GM23338 (cell line): ENCODE measurements around the gene CDK10. TPM values are rescaled to one million over a fixed set of nuclear protein-coding genes. Genes with fewer than 3 reads are reported as not detected.

Source experiments
- ATAC-seq: fragments of 200-7000 bp; cut with Tn5 transposase; 3 replicates; pipeline ENCODE4 v1.9.1; 2020
- DNase-seq: peaks from one replicate; pipeline ENCODE4 v3.0.0-alpha.2; 2015; ENCODE audit warnings: low spot score
- H2AFZ ChIP-seq: fragments of 200-600 bp; sonication (generic); 2 replicates; pipeline ENCODE4 v1.8.0; 2016; ENCODE audit warnings: antibody characterized with exemption, mild to moderate bottlenecking, moderate library complexity
- H3F3A ChIP-seq: fragments of 200-600 bp; sonication (generic); replicated peaks from 2 replicates; pipeline ENCODE4 v1.8.0; 2017; ENCODE audit warnings: antibody characterized with exemption, mixed run types, low read depth
- H3K27ac ChIP-seq: fragments of 200-600 bp; sonication (generic); 2 replicates; pipeline ENCODE4 v1.6.1; 2016; ENCODE audit warnings: low read depth
- H3K27me3 ChIP-seq: fragments of 200-600 bp; sonication (generic); 2 replicates; pipeline ENCODE4 v1.8.0; 2016; ENCODE audit warnings: mild to moderate bottlenecking, mixed run types, moderate library complexity; ENCODE audit not compliant: insufficient read depth
- H3K36me3 ChIP-seq: fragments of 200-600 bp; sonication (generic); 2 replicates; pipeline ENCODE4 v1.8.0; 2016; ENCODE audit warnings: mild to moderate bottlenecking; ENCODE audit not compliant: insufficient read depth
- H3K4me1 ChIP-seq: fragments of 200-600 bp; sonication (generic); 2 replicates; pipeline ENCODE4 v1.8.0; 2016; ENCODE audit warnings: mild to moderate bottlenecking, moderate library complexity; ENCODE audit not compliant: insufficient read depth
- H3K4me2 ChIP-seq: fragments of 200-600 bp; sonication (generic); 2 replicates; pipeline ENCODE4 v1.7.1; 2017; ENCODE audit warnings: mixed run types
- H3K4me3 ChIP-seq: fragments of 200-600 bp; sonication (generic); 2 replicates; pipeline ENCODE4 v1.6.1; 2016; ENCODE audit warnings: mixed run types
- H3K79me2 ChIP-seq: fragments of 200-600 bp; sonication (generic); replicated peaks from 2 replicates; pipeline ENCODE4 v1.8.0; 2017; ENCODE audit warnings: mild to moderate bottlenecking; ENCODE audit not compliant: insufficient read depth
- H3K9me2 ChIP-seq: fragments of 200-600 bp; sonication (generic); 2 replicates; pipeline ENCODE4 v1.8.0; 2017; ENCODE audit not compliant: insufficient read depth
- H4K20me1 ChIP-seq: fragments of 200-600 bp; sonication (generic); replicated peaks from 2 replicates; pipeline ENCODE4 v1.8.0; 2017; ENCODE audit warnings: mild to moderate bottlenecking; ENCODE audit not compliant: insufficient read depth
- H3K27ac Mint-ChIP-seq: 2 replicates; pipeline ENCODE4 v1.8.0; 2020; ENCODE audit warnings: inconsistent platforms, mild to moderate bottlenecking, moderate library complexity, mixed read lengths
- H3K27me3 Mint-ChIP-seq: 3 replicates; pipeline ENCODE4 v1.8.0; 2022; ENCODE audit warnings: low read depth, mild to moderate bottlenecking, moderate library complexity, mixed read lengths, inconsistent platforms; ENCODE audit not compliant: insufficient read depth, poor library complexity
- H3K36me3 Mint-ChIP-seq: 3 replicates; pipeline ENCODE4 v1.8.0; 2021; ENCODE audit warnings: low read depth, mild to moderate bottlenecking, inconsistent platforms, moderate library complexity, mixed read lengths
- H3K4me1 Mint-ChIP-seq: 3 replicates; pipeline ENCODE4 v1.8.0; 2020; ENCODE audit warnings: mild to moderate bottlenecking, inconsistent platforms, mixed read lengths
- H3K4me3 Mint-ChIP-seq: 3 replicates; pipeline ENCODE4 v1.8.0; 2021; ENCODE audit warnings: moderate library complexity, mild to moderate bottlenecking, inconsistent platforms, mixed read lengths
- H3K9me3 Mint-ChIP-seq: 3 replicates; pipeline ENCODE4 v1.8.0; 2020; ENCODE audit warnings: moderate library complexity, mild to moderate bottlenecking, inconsistent platforms, mixed read lengths
- POLR2AphosphoS5 ChIP-seq: IDR thresholded peaks from 2 replicates; pipeline ENCODE4 v1.6.1; 2016; ENCODE audit warnings: antibody characterized with exemption, low read depth
- ZNF331 ChIP-seq: fragments of 250-450 bp; sonication (Bioruptor Pico); IDR thresholded peaks from 2 replicates; pipeline ENCODE4 v1.5.0; 2020; ENCODE audit warnings: low read depth, mild to moderate bottlenecking, moderate library complexity
- polyA plus RNA-seq: library from polyadenylated mRNA; unstranded; fragments of >200 nt; fragmentation: Nextera tagmentation; extraction: Ambion mirVana; gene quantifications from 2 replicates; pipeline ENCODE4 v1.2.1, GENCODE V29; 2016
- total RNA-seq: library from RNA; depleted of rRNA; stranded (reverse); fragments of >200 nt; shearing (Covaris generic); gene quantifications from 2 replicates; pipeline ENCODE4 v1.2.3, GENCODE V29; 2014
- TF ChIP-seq, protein P1 (sequence below): fragments of 250-450 bp; sonication (Bioruptor Pico); IDR thresholded peaks from 2 replicates; pipeline ENCODE4 v1.5.0; 2020; ENCODE audit warnings: mild to moderate bottlenecking, moderate library complexity
- TF ChIP-seq, protein P2 (sequence below): IDR thresholded peaks from one replicate; pipeline ENCODE4 v1.6.1; 2018; ENCODE audit warnings: antibody characterized with exemption; ENCODE audit not compliant: unreplicated experiment
- TF ChIP-seq, protein P3 (sequence below), 2 experiments: fragments of 200-600 bp in 1 of 2; sonication (generic) in 1 of 2; conservative IDR thresholded peaks; 2 replicates each; pipeline versions ENCODE4 v1.5.1 to v1.6.1; 2016 to 2017; ENCODE audit warnings: antibody characterized with exemption in 2 of 2, low read depth in 2 of 2, mild to moderate bottlenecking in 2 of 2, moderate library complexity in 1 of 2

CDK10 gene
- total and polyA plus RNA-seq, 2 experiments from 2014 or later: 64.6 to 88.0 TPM

DNA sequence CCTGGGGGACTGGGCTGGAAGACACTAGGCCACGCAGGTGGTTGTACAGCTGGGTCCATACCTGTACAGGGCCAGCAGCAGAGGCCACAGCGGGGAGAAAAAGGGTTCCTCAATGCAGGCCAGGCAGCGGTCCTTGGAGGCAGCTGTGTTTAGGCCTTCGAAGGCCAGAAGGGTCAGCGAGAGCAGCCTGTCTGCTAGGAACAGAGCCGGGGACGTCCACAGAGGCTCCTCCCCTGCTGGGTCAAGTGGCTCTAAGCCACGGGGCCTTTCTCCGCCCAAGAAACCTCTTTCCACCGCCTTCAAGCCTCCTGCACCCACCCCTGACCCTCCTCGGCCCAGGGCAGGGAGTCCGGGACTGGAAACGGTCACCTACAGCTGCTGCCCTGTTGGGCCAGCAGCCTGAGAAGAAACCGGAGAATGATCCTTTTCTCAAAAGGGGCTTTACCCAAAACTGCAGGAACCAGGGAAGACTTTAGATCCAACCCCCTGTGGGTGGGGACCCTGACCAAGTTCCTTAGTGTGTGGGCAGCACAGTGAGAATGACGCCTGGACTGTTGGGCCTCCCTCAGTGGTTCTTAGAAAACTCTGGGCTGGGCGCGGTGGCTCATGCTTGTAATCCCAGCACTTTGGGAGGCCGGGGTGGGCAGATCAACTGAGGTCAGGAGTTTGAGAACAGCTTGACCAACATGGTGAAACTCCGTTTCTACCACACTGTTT lies 23.4 kb downstream of the CDK10 start:
- Histone ChIP-seq H3K4me2 (peak overlapping the region; percentile 65), H3K27me3 (peaks cover 15% of the 10 kb centered on the region), H3F3A (0 out of 2 replicates have a peak, but pooled peaks cover 5% of the 10 kb centered on the region), H2AFZ (no peak overlapping the region), H3K79me2 (peaks cover 6% of the 10 kb centered on the region), H3K36me3 (no peaks in the 10 kb centered on the region; the same call in 1 of the 2 replicates), H3K4me1 (peaks cover 12% of the 10 kb centered on the region), H3K27ac (no peak overlapping the region), H3K9me2 (no peaks in the 10 kb centered on the region), H4K20me1 (peaks cover 13% of the 10 kb centered on the region), H3K4me3 (0 out of 2 replicates have a peak overlapping the region, but pooled peaks have one; percentile 13)
- no peaks in the 10 kb centered on the region for H3K9me3 Mint-ChIP-seq
- no peak for ATAC-seq
- peak overlapping the region; percentile 30; the same call in 1 of the 3 replicates for H3K4me3 Mint-ChIP-seq
- H3K4me1 Mint-ChIP-seq: peaks cover 11% of the 10 kb centered on the region
- TF ChIP-seq, protein P1, sequence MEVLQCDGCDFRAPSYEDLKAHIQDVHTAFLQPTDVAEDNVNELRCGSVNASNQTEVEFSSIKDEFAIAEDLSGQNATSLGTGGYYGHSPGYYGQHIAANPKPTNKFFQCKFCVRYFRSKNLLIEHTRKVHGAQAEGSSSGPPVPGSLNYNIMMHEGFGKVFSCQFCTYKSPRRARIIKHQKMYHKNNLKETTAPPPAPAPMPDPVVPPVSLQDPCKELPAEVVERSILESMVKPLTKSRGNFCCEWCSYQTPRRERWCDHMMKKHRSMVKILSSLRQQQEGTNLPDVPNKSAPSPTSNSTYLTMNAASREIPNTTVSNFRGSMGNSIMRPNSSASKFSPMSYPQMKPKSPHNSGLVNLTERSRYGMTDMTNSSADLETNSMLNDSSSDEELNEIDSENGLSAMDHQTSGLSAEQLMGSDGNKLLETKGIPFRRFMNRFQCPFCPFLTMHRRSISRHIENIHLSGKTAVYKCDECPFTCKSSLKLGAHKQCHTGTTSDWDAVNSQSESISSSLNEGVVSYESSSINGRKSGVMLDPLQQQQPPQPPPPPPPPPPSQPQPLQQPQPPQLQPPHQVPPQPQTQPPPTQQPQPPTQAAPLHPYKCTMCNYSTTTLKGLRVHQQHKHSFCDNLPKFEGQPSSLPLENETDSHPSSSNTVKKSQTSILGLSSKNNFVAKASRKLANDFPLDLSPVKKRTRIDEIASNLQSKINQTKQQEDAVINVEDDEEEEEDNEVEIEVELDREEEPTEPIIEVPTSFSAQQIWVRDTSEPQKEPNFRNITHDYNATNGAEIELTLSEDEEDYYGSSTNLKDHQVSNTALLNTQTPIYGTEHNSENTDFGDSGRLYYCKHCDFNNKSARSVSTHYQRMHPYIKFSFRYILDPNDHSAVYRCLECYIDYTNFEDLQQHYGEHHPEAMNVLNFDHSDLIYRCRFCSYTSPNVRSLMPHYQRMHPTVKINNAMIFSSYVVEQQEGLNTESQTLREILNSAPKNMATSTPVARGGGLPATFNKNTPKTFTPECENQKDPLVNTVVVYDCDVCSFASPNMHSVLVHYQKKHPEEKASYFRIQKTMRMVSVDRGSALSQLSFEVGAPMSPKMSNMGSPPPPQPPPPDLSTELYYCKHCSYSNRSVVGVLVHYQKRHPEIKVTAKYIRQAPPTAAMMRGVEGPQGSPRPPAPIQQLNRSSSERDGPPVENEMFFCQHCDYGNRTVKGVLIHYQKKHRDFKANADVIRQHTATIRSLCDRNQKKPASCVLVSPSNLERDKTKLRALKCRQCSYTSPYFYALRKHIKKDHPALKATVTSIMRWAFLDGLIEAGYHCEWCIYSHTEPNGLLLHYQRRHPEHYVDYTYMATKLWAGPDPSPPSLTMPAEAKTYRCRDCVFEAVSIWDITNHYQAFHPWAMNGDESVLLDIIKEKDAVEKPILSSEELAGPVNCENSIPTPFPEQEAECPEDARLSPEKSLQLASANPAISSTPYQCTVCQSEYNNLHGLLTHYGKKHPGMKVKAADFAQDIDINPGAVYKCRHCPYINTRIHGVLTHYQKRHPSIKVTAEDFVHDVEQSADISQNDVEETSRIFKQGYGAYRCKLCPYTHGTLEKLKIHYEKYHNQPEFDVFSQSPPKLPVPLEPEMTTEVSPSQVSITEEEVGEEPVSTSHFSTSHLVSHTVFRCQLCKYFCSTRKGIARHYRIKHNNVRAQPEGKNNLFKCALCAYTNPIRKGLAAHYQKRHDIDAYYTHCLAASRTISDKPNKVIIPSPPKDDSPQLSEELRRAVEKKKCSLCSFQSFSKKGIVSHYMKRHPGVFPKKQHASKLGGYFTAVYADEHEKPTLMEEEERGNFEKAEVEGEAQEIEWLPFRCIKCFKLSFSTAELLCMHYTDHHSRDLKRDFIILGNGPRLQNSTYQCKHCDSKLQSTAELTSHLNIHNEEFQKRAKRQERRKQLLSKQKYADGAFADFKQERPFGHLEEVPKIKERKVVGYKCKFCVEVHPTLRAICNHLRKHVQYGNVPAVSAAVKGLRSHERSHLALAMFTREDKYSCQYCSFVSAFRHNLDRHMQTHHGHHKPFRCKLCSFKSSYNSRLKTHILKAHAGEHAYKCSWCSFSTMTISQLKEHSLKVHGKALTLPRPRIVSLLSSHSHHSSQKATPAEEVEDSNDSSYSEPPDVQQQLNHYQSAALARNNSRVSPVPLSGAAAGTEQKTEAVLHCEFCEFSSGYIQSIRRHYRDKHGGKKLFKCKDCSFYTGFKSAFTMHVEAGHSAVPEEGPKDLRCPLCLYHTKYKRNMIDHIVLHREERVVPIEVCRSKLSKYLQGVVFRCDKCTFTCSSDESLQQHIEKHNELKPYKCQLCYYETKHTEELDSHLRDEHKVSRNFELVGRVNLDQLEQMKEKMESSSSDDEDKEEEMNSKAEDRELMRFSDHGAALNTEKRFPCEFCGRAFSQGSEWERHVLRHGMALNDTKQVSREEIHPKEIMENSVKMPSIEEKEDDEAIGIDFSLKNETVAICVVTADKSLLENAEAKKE: no peak
- TF ChIP-seq, protein P2, sequence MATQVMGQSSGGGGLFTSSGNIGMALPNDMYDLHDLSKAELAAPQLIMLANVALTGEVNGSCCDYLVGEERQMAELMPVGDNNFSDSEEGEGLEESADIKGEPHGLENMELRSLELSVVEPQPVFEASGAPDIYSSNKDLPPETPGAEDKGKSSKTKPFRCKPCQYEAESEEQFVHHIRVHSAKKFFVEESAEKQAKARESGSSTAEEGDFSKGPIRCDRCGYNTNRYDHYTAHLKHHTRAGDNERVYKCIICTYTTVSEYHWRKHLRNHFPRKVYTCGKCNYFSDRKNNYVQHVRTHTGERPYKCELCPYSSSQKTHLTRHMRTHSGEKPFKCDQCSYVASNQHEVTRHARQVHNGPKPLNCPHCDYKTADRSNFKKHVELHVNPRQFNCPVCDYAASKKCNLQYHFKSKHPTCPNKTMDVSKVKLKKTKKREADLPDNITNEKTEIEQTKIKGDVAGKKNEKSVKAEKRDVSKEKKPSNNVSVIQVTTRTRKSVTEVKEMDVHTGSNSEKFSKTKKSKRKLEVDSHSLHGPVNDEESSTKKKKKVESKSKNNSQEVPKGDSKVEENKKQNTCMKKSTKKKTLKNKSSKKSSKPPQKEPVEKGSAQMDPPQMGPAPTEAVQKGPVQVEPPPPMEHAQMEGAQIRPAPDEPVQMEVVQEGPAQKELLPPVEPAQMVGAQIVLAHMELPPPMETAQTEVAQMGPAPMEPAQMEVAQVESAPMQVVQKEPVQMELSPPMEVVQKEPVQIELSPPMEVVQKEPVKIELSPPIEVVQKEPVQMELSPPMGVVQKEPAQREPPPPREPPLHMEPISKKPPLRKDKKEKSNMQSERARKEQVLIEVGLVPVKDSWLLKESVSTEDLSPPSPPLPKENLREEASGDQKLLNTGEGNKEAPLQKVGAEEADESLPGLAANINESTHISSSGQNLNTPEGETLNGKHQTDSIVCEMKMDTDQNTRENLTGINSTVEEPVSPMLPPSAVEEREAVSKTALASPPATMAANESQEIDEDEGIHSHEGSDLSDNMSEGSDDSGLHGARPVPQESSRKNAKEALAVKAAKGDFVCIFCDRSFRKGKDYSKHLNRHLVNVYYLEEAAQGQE: no peak
- TF ChIP-seq ZNF331 (CRISPR knock-in tag): no peak
- no peak for TF ChIP-seq POLR2AphosphoS5
- TF ChIP-seq, protein P3, sequence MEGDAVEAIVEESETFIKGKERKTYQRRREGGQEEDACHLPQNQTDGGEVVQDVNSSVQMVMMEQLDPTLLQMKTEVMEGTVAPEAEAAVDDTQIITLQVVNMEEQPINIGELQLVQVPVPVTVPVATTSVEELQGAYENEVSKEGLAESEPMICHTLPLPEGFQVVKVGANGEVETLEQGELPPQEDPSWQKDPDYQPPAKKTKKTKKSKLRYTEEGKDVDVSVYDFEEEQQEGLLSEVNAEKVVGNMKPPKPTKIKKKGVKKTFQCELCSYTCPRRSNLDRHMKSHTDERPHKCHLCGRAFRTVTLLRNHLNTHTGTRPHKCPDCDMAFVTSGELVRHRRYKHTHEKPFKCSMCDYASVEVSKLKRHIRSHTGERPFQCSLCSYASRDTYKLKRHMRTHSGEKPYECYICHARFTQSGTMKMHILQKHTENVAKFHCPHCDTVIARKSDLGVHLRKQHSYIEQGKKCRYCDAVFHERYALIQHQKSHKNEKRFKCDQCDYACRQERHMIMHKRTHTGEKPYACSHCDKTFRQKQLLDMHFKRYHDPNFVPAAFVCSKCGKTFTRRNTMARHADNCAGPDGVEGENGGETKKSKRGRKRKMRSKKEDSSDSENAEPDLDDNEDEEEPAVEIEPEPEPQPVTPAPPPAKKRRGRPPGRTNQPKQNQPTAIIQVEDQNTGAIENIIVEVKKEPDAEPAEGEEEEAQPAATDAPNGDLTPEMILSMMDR (conservative IDR thresholded peaks at IDR 0.05; ENCODE audit: low read depth in 2 of 2): no peak
- DNase-seq: no peak
- H3K27ac Mint-ChIP-seq: no peak overlapping the region
- H3K36me3 Mint-ChIP-seq: peaks cover 13% of the 10 kb centered on the region
- peaks cover 23% of the 10 kb centered on the region for H3K27me3 Mint-ChIP-seq
